GM23338 (cell line): Measurements from ENCODE around the gene EFEMP1.

Experiments used
- CREB1 ChIP-seq: fragments of 250-450 bp; sonication (Bioruptor Pico); IDR thresholded peaks from 2 replicates; pipeline ENCODE4 v1.5.0; 2020; ENCODE audit warnings: low read depth, mild to moderate bottlenecking, moderate library complexity
- CTCF ChIP-seq, 2 experiments: fragments of 200-600 bp in 1 of 2; sonication (generic) in 1 of 2; conservative IDR thresholded peaks; 2 replicates each; pipeline versions ENCODE4 v1.5.1 to v1.6.1; 2016 to 2017; ENCODE audit warnings: antibody characterized with exemption in 2 of 2, low read depth in 2 of 2, mild to moderate bottlenecking in 2 of 2, moderate library complexity in 1 of 2
- ETS1 ChIP-seq: IDR thresholded peaks from 2 replicates; pipeline ENCODE4 v1.6.1; 2016; ENCODE audit warnings: antibody characterized with exemption
- EZH2 ChIP-seq: fragments of 200-600 bp; sonication (generic); IDR thresholded peaks from one replicate; pipeline ENCODE4 v1.8.0; 2017; ENCODE audit warnings: antibody characterized with exemption, mild to moderate bottlenecking, low read depth; ENCODE audit not compliant: unreplicated experiment
- EZH2phosphoT487 ChIP-seq: fragments of 200-600 bp; sonication (generic); IDR thresholded peaks from one replicate; pipeline ENCODE4 v1.8.1; 2018; ENCODE audit warnings: antibody characterized with exemption; ENCODE audit not compliant: unreplicated experiment
- JUNB ChIP-seq: IDR thresholded peaks from one replicate; pipeline ENCODE4 v1.6.1; 2016; ENCODE audit warnings: antibody characterized with exemption; ENCODE audit not compliant: unreplicated experiment
- NANOG ChIP-seq: IDR thresholded peaks from 2 replicates; pipeline ENCODE4 v1.6.1; 2016; ENCODE audit warnings: antibody characterized with exemption, borderline replicate concordance
- POLR2AphosphoS5 ChIP-seq: IDR thresholded peaks from 2 replicates; pipeline ENCODE4 v1.6.1; 2016; ENCODE audit warnings: antibody characterized with exemption, low read depth
- REST ChIP-seq: IDR thresholded peaks from one replicate; pipeline ENCODE4 v1.6.1; 2018; ENCODE audit warnings: antibody characterized with exemption; ENCODE audit not compliant: unreplicated experiment
- STAT1 ChIP-seq: IDR thresholded peaks from one replicate; pipeline ENCODE4 v1.6.1; 2016; ENCODE audit warnings: antibody characterized with exemption; ENCODE audit not compliant: unreplicated experiment
- ZNF114 ChIP-seq: fragments of 250-450 bp; sonication (Bioruptor Pico); IDR thresholded peaks from 2 replicates; pipeline ENCODE4 v1.5.0; 2020; ENCODE audit warnings: mild to moderate bottlenecking, moderate library complexity
- ZNF462 ChIP-seq: fragments of 250-450 bp; sonication (Bioruptor Pico); IDR thresholded peaks from 2 replicates; pipeline ENCODE4 v1.5.0; 2020; ENCODE audit warnings: mild to moderate bottlenecking, moderate library complexity

GRCh38 chr2:55848096-55848495, 75.5 kb downstream of the EFEMP1 start:
- TF ChIP-seq EZH2 (no peak), CTCF (conservative IDR thresholded peaks at IDR 0.05; ENCODE audit: low read depth in 2 of 2) (no peak), POLR2AphosphoS5 (no peak), EZH2phosphoT487 (no peak), CREB1 (CRISPR knock-in tag) (no peak), ZNF114 (CRISPR knock-in tag) (no peak), REST (no peak), NANOG (no peak), JUNB (no peak), STAT1 (no peak), ZNF462 (no peak), ETS1 (no peak)
